Omental fat pad (tissue), 4 donors: Measurements from ENCODE around the gene DPP6. TPM values are rescaled to one million over a fixed set of nuclear protein-coding genes. Genes with fewer than 3 reads are reported as not detected.

ENCODE experiments used
- ATAC-seq: fragments of 150-250 bp; one replicate; pipeline ENCODE4 v1.9.1; 2016; ENCODE audit warnings: mild to moderate bottlenecking, moderate library complexity; ENCODE audit not compliant: low FRiP score
- DNase-seq: peaks from one replicate; pipeline ENCODE4 v3.0.0-alpha.2; 2019; ENCODE audit warnings: low spot score
- total RNA-seq, 4 donors: library from RNA; depleted of rRNA; stranded (reverse); fragments of >200 nt; gene quantifications; one replicate each; pipeline ENCODE4 v1.1.0, GENCODE V29; 2016
- TF ChIP-seq, protein P1 (sequence below), 3 donors: fragments of 450-650 bp; IDR thresholded peaks; one replicate each; pipeline ENCODE4 v1.5.1; 2016 to 2017; ENCODE audit warnings: antibody characterized with exemption in 3 of 3, mild to moderate bottlenecking in 3 of 3, moderate library complexity in 2 of 3

DPP6 gene
- total RNA-seq, 4 donors from 2014 or later = 0.13 to 1.8 (median 1.3) TPM

DNA sequence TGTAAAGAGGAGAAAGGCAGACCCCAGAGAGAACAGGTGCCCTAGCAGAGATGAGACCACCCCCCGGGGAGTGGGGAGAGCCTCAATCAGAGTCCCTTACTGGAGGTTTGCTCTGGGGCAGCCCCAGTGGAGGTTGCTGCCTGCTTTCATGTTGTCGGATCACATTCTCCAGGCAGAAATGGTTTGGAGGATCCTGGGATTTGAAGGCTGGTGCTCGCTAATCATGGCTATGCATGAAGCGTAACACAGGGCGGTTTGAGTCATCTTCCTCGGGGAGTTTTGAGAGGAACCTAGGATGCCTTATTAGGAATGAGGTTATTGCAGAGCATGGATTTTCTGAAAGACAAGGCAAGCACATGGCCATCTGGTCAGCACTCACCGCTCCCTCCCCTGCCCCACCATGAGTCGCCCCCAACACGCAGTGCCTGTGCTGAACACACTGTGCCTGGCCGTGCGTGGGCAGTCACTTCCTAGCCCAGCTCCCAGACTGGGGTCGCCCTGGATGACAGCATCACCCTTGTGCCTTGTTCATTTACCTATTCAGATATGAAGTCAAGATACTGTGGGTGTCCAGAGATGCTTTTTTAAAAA, 319.9 kb downstream of the DPP6 start:
- DNase-seq (no peak), ATAC-seq (no peak)
- TF ChIP-seq, protein P1, sequence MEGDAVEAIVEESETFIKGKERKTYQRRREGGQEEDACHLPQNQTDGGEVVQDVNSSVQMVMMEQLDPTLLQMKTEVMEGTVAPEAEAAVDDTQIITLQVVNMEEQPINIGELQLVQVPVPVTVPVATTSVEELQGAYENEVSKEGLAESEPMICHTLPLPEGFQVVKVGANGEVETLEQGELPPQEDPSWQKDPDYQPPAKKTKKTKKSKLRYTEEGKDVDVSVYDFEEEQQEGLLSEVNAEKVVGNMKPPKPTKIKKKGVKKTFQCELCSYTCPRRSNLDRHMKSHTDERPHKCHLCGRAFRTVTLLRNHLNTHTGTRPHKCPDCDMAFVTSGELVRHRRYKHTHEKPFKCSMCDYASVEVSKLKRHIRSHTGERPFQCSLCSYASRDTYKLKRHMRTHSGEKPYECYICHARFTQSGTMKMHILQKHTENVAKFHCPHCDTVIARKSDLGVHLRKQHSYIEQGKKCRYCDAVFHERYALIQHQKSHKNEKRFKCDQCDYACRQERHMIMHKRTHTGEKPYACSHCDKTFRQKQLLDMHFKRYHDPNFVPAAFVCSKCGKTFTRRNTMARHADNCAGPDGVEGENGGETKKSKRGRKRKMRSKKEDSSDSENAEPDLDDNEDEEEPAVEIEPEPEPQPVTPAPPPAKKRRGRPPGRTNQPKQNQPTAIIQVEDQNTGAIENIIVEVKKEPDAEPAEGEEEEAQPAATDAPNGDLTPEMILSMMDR (IDR thresholded peaks at IDR 0.05) = no peak

DNA sequence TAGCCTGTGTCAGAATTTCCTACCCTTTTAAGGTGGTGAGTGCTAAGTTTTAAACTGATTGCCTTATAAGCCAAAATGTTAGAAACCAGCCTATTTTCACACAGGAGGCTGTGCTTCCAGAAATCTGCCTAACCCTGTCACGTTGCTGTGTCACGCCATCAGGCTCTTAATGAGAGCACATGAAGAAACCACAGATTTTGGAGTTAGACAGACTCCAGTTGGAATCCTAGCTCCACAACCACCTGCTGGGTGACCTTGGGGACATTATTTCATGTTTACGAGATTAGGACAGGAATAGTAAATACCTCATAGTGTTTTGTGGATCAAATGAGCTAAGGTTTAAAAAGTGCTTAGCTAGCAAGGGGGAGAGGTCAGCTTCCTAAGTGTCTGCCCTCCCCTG, 321.8 kb downstream of the DPP6 start:
- ATAC-seq = no peak
- DNase-seq = no peak
- TF ChIP-seq, protein P1 (IDR thresholded peaks at IDR 0.05) = no peak

DNA sequence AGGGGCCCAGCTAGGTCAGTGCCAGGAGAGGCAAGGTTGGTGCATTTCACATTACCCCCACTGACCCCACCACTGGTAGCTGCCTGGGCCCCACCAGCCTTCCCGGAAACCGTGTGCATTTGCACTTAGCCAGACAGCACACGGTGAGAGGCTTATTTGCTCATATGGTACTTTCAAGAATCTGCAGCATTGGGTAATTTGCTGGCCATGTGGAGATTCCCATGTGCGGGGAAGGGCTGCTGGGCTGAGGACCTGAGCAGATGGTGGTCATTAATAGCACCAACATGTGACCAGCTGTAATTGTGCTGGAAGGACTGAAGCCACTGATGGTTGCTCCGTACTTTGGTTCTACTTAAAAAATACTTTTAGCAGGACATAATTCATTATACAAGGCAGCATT, 323.8 kb downstream of the DPP6 start:
- TF ChIP-seq, protein P1 (IDR thresholded peaks at IDR 0.05) = no peak
- no peak for DNase-seq
- no peak for ATAC-seq

DNA sequence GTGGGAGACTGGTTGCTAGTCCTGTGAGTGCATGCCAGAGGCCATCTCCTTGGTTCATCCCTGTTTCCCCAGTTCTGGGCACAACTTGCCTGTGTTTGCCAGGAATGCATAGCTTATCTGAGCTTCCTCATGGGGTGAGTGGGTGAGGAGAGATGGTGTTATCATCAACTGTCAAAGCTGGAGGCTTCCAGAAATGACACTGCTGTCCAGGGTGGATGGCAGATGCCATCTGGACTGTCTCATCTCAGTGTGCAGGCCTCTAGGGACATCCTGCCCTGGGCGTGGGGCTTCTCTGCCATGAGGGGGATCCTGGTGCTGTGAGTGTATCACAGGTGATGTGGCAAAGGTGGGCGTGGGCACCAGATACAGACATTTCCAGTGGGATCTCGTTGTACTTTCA, 328.6 kb downstream of the DPP6 start:
- TF ChIP-seq, protein P1 (IDR thresholded peaks at IDR 0.05) = no peak
- no peak for DNase-seq
- ATAC-seq = no peak

GRCh38 chr7:154383045-154383444, 330.8 kb downstream of the DPP6 start:
- no peak for ATAC-seq
- TF ChIP-seq, protein P1 (IDR thresholded peaks at IDR 0.05) = no peak
- no peak for DNase-seq

- no peak for ATAC-seq
- TF ChIP-seq, protein P1 (IDR thresholded peaks at IDR 0.05) = no peak
- no peak for DNase-seq
These were observed 333.0 kb downstream of the DPP6 start for GRCh38 chr7:154385214-154385613.

- DNase-seq (no peak), ATAC-seq (no peak)
- TF ChIP-seq, protein P1 (IDR thresholded peaks at IDR 0.05) = no peak
These were observed 335.1 kb downstream of the DPP6 start for GRCh38 chr7:154387252-154387651.
